Right atrium auricular region (tissue), 2 donors: ENCODE measurements around the gene S1PR5. TPM values are rescaled to one million over a fixed set of nuclear protein-coding genes. Genes with fewer than 3 reads are reported as not detected.

Source experiments
- DNase-seq: peaks from one replicate; pipeline ENCODE4 v3.0.0-alpha.2; 2019; ENCODE audit warnings: low spot score
- H3K27ac ChIP-seq, 2 donors: fragments of 200-600 bp; sonication (generic); 1 replicate in 1 of 2; 2 replicates in 1 of 2; pipeline ENCODE4 v1.5.1; 2016 to 2019
- H3K27me3 ChIP-seq, 2 donors: fragments of 200-600 bp; sonication (generic); one replicate each; pipeline versions ENCODE4 v1.5.1 to v1.6.0; 2017 to 2019
- H3K36me3 ChIP-seq: fragments of 200-600 bp; sonication (generic); one replicate; pipeline ENCODE4 v1.5.1; 2016
- H3K4me1 ChIP-seq, 2 donors: fragments of 200-600 bp; sonication (generic); one replicate each; pipeline versions ENCODE4 v1.5.1 to v1.6.0; 2017 to 2019
- H3K4me3 ChIP-seq, 2 donors: fragments of 200-600 bp; sonication (generic); 1 replicate in 1 of 2; 2 replicates in 1 of 2; pipeline ENCODE4 v1.5.1; 2017 to 2019; ENCODE audit warnings: mild to moderate bottlenecking in 1 of 2, moderate library complexity in 1 of 2
- H3K9me3 ChIP-seq, 2 donors: fragments of 200-600 bp; sonication (generic); one replicate each; pipeline ENCODE4 v1.5.1; 2019
- total RNA-seq, 2 donors: library from RNA; depleted of rRNA; stranded (reverse); fragments of >200 nt; gene quantifications; one replicate each; pipeline ENCODE4 v1.1.0, GENCODE V29; 2016
- TF ChIP-seq, protein P1 (sequence below), 2 donors: fragments of 200-600 bp; sonication (generic); IDR thresholded peaks; one replicate each; pipeline ENCODE4 v1.5.1; 2019; ENCODE audit warnings: antibody characterized with exemption in 2 of 2

S1PR5 gene
- total RNA-seq, 2 donors from 2014 or later: 0.12 to 0.59 TPM

- H3K27me3 ChIP-seq: no peaks in the 10 kb centered on the region
- H3K4me1 ChIP-seq: peaks cover 0 to 36% of the 10 kb centered on the region in 2 donors
- H3K36me3 ChIP-seq: peaks cover 31% of the 10 kb centered on the region
- H3K9me3 ChIP-seq: no peaks in the 10 kb centered on the region
- DNase-seq: no peak
- no peak overlapping the region for H3K27ac ChIP-seq
- H3K4me3 ChIP-seq: no peak overlapping the region
- TF ChIP-seq, protein P1, sequence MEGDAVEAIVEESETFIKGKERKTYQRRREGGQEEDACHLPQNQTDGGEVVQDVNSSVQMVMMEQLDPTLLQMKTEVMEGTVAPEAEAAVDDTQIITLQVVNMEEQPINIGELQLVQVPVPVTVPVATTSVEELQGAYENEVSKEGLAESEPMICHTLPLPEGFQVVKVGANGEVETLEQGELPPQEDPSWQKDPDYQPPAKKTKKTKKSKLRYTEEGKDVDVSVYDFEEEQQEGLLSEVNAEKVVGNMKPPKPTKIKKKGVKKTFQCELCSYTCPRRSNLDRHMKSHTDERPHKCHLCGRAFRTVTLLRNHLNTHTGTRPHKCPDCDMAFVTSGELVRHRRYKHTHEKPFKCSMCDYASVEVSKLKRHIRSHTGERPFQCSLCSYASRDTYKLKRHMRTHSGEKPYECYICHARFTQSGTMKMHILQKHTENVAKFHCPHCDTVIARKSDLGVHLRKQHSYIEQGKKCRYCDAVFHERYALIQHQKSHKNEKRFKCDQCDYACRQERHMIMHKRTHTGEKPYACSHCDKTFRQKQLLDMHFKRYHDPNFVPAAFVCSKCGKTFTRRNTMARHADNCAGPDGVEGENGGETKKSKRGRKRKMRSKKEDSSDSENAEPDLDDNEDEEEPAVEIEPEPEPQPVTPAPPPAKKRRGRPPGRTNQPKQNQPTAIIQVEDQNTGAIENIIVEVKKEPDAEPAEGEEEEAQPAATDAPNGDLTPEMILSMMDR (IDR thresholded peaks at IDR 0.05): no peak
Measured at GRCh38 chr19:10500247-10500592, 17.0 kb downstream of the S1PR5 start.

- Histone ChIP-seq H3K9me3 (no peaks in the 10 kb centered on the region), H3K36me3 (peaks cover 36% of the 10 kb centered on the region), H3K27ac (no peak overlapping the region), H3K4me3 (no peak overlapping the region), H3K27me3 (no peaks in the 10 kb centered on the region), H3K4me1 (peaks cover 0 to 36% of the 10 kb centered on the region in 2 donors)
- TF ChIP-seq, protein P1 (IDR thresholded peaks at IDR 0.05): no peak
- no peak for DNase-seq
Measured at GRCh38 chr19:10499550-10500246, 17.5 kb downstream of the S1PR5 start.

DNA sequence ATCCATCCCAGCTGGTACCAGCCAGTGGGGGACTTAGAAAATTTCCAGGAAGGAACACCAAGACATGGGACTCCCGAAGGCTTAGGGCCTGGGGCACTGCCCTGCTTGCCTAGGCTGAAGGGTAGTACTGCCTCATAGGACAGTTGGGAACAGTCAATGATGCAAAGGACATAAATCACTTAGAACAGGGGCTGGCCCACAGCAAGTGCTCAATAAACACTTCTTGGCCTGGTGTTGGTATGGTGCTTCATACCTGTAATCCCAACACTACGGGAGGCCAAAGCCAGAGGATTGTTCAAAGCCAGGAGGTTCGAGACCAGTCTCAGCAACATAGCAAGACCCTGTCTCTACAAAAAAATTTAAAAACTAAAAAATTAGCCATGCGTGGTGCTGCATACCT, 19.9 kb downstream of the S1PR5 start:
- Histone ChIP-seq H3K4me3 (no peak overlapping the region), H3K27me3 (no peaks in the 10 kb centered on the region), H3K27ac (no peak overlapping the region), H3K36me3 (peaks cover 47% of the 10 kb centered on the region), H3K4me1 (peaks cover 0 to 36% of the 10 kb centered on the region in 2 donors), H3K9me3 (no peaks in the 10 kb centered on the region)
- DNase-seq: no peak
- TF ChIP-seq, protein P1 (IDR thresholded peaks at IDR 0.05): no peak

DNA sequence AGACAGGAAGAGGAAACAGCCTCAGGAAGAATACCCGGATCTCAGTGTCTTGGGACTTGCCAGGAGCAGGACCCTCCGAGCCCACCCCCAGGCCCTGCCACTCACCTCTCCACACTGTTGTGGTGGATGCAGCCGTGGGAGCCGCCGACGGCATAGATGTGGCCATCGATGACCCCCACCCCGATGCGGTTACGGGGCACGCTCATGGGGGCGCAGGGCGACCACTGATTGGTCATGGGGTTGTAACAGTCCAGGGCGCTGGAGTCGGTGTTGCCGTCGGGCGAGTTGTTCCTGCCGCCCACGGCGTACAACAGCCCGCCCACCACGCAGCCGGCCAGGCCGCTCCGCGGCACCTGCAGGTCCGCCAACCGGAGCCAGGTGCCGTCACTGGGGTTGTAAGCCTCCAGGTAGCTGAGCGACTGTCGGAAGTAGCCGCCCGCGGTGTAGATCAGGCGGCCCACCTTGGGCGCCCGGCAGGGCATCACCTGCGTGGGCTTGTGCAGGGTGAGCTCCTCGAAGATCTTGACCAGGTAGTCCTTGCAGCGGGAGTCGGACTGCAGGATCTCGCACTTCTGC, 25.7 kb downstream of the S1PR5 start:
- DNase-seq: no peak
- Histone ChIP-seq H3K9me3 (no peaks in the 10 kb centered on the region), H3K27me3 (no peaks in the 10 kb centered on the region), H3K27ac (no peak overlapping the region), H3K4me1 (peaks cover 0 to 7% of the 10 kb centered on the region in 2 donors), H3K36me3 (peaks cover 83% of the 10 kb centered on the region), H3K4me3 (no peak overlapping the region)
- TF ChIP-seq, protein P1 (IDR thresholded peaks at IDR 0.05): no peak

GRCh38 chr19:10486551-10486950, 30.7 kb downstream of the S1PR5 start:
- no peaks in the 10 kb centered on the region for H3K9me3 ChIP-seq
- TF ChIP-seq, protein P1 (IDR thresholded peaks at IDR 0.05): no peak
- peaks cover 68% of the 10 kb centered on the region for H3K36me3 ChIP-seq
- H3K27me3 ChIP-seq: no peaks in the 10 kb centered on the region
- no peak overlapping the region for H3K4me3 ChIP-seq
- DNase-seq: no peak
- H3K4me1 ChIP-seq: peaks cover 0 to 7% of the 10 kb centered on the region in 2 donors
- no peak overlapping the region for H3K27ac ChIP-seq
